Measurements from ENCODE around the gene CTSL. TPM values are rescaled to one million over a fixed set of nuclear protein-coding genes. Genes with fewer than 3 reads are reported as not detected.
"Not testable (repeated sequence)": the region's sequence is repeated elsewhere in the genome, so short reads cannot be mapped to it uniquely, and the experiment has no call there.

The CTSL gene
- total and polyA plus RNA-seq, 4 donors = 73.1 to 174 (median 123) TPM

- peaks cover 8% of the 10 kb centered on the region for H3K9me3 ChIP-seq (ENCODE audit: control insufficient read depth, low read length)
- no peak for DNase-seq
- WGBS, 2 donors = 55 to 74% methylated on average over 3 of the region's 3 CpGs
- H3K36me3 ChIP-seq (ENCODE audit: control insufficient read depth in 1 of 2, insufficient read depth in 2 of 2, low read length in 1 of 2) = no peaks in the 10 kb centered on the region
- no peaks in the 10 kb centered on the region for H3K4me1 ChIP-seq (ENCODE audit: control insufficient read depth in 1 of 2, insufficient read depth in 2 of 2, low read length in 2 of 2)
- H3K27ac ChIP-seq (ENCODE audit: low read depth in 1 of 2, low read length in 2 of 2) = no peak overlapping the region
- H3K4me3 ChIP-seq (ENCODE audit: low read length in 2 of 2) = no peak overlapping the region
- ATAC-seq (ENCODE audit: low FRiP score) = no peak
- H3K27me3 ChIP-seq (ENCODE audit: control insufficient read depth in 1 of 2, insufficient read depth in 2 of 2, low read length in 1 of 2) = no peaks in the 10 kb centered on the region
- intact Hi-C loops (cut with DNase I) = no loop called here
These were observed 13.6 kb downstream of the CTSL start for GRCh38 chr9:87739546-87739945.

- Histone ChIP-seq H3K9me3 (ENCODE audit: control insufficient read depth, low read length) (peaks cover 8% of the 10 kb centered on the region), H3K27me3 (ENCODE audit: control insufficient read depth in 1 of 2, insufficient read depth in 2 of 2, low read length in 1 of 2) (no peaks in the 10 kb centered on the region), H3K4me3 (ENCODE audit: low read length in 2 of 2) (no peak overlapping the region), H3K27ac (ENCODE audit: low read depth in 1 of 2, low read length in 2 of 2) (no peak overlapping the region), H3K36me3 (ENCODE audit: control insufficient read depth in 1 of 2, insufficient read depth in 2 of 2, low read length in 1 of 2) (no peaks in the 10 kb centered on the region), H3K4me1 (ENCODE audit: control insufficient read depth in 1 of 2, insufficient read depth in 2 of 2, low read length in 2 of 2) (no peaks in the 10 kb centered on the region)
- no peak for DNase-seq
- WGBS, 2 donors = 58 to 70% methylated on average over 3 of the region's 3 CpGs
- no peak for ATAC-seq (ENCODE audit: low FRiP score)
- intact Hi-C loops (cut with DNase I) = no loop called here
These were observed 14.3 kb downstream of the CTSL start for GRCh38 chr9:87740209-87740608.

- WGBS, 2 donors = 24 to 40% methylated on average over 4 of the region's 4 CpGs
- intact Hi-C loops (cut with DNase I) = no loop called here
These were observed 15.4 kb downstream of the CTSL start for GRCh38 chr9:87741326-87741725.

GRCh38 chr9:87741891-87742290 lies 16.0 kb downstream of the CTSL start:
- intact Hi-C loops (cut with DNase I) = no loop called here
- Histone ChIP-seq H3K36me3 (ENCODE audit: control insufficient read depth in 1 of 2, insufficient read depth in 2 of 2, low read length in 1 of 2) (no peaks in the 10 kb centered on the region), H3K27me3 (ENCODE audit: control insufficient read depth in 1 of 2, insufficient read depth in 2 of 2, low read length in 1 of 2) (no peaks in the 10 kb centered on the region), H3K4me1 (ENCODE audit: control insufficient read depth in 1 of 2, insufficient read depth in 2 of 2, low read length in 2 of 2) (no peaks in the 10 kb centered on the region), H3K4me3 (ENCODE audit: low read length in 2 of 2) (no peak overlapping the region), H3K27ac (ENCODE audit: low read depth in 1 of 2, low read length in 2 of 2) (no peak overlapping the region), H3K9me3 (ENCODE audit: control insufficient read depth, low read length) (peaks cover 8% of the 10 kb centered on the region)
- ATAC-seq (ENCODE audit: low FRiP score) = no peak
- DNase-seq = no peak
- WGBS, 2 donors = 9 to 13% methylated on average over 5 of the region's 5 CpGs

More at GRCh38 chr9:87741326-87741725, 15.4 kb downstream of the CTSL start:
- Histone ChIP-seq H3K27ac (ENCODE audit: low read depth in 1 of 2, low read length in 2 of 2) (no peak overlapping the region), H3K4me3 (ENCODE audit: low read length in 2 of 2) (no peak overlapping the region), H3K27me3 (ENCODE audit: control insufficient read depth in 1 of 2, insufficient read depth in 2 of 2, low read length in 1 of 2) (no peaks in the 10 kb centered on the region), H3K9me3 (ENCODE audit: control insufficient read depth, low read length) (peaks cover 8% of the 10 kb centered on the region), H3K4me1 (ENCODE audit: control insufficient read depth in 1 of 2, insufficient read depth in 2 of 2, low read length in 2 of 2) (no peaks in the 10 kb centered on the region), H3K36me3 (ENCODE audit: control insufficient read depth in 1 of 2, insufficient read depth in 2 of 2, low read length in 1 of 2) (no peaks in the 10 kb centered on the region)
- ATAC-seq (ENCODE audit: low FRiP score) (no peak), DNase-seq (no peak)

GRCh38 chr9:87742813-87743428 lies 17.0 kb downstream of the CTSL start:
- WGBS, 2 donors = 83% methylated on average over 3 of the region's 3 CpGs

GRCh38 chr9:87744247-87744646 lies 18.3 kb downstream of the CTSL start:
- H3K36me3 ChIP-seq (ENCODE audit: control insufficient read depth in 1 of 2, insufficient read depth in 2 of 2, low read length in 1 of 2); H3K27ac ChIP-seq (ENCODE audit: low read depth in 1 of 2, low read length in 2 of 2); ATAC-seq (ENCODE audit: low FRiP score); DNase-seq; H3K4me3 ChIP-seq (ENCODE audit: low read length in 2 of 2); H3K27me3 ChIP-seq (ENCODE audit: control insufficient read depth in 1 of 2, insufficient read depth in 2 of 2, low read length in 1 of 2); intact Hi-C loops (cut with DNase I); H3K9me3 ChIP-seq (ENCODE audit: control insufficient read depth, low read length); H3K4me1 ChIP-seq (ENCODE audit: control insufficient read depth in 1 of 2, insufficient read depth in 2 of 2, low read length in 2 of 2): not testable (repeated sequence)
- WGBS, 2 donors = 90 to 98% methylated on average over 5 to 6 of the region's 7 CpGs

More at GRCh38 chr9:87742813-87743428, 17.0 kb downstream of the CTSL start:
- intact Hi-C loops (cut with DNase I) = no loop called here
- ATAC-seq (ENCODE audit: low FRiP score) = no peak
- DNase-seq = no peak
- Histone ChIP-seq H3K4me1 (ENCODE audit: control insufficient read depth in 1 of 2, insufficient read depth in 2 of 2, low read length in 2 of 2) (no peaks in the 10 kb centered on the region), H3K9me3 (ENCODE audit: control insufficient read depth, low read length) (peaks cover 8% of the 10 kb centered on the region), H3K27ac (ENCODE audit: low read depth in 1 of 2, low read length in 2 of 2) (no peak overlapping the region), H3K4me3 (ENCODE audit: low read length in 2 of 2) (no peak overlapping the region), H3K27me3 (ENCODE audit: control insufficient read depth in 1 of 2, insufficient read depth in 2 of 2, low read length in 1 of 2) (no peaks in the 10 kb centered on the region), H3K36me3 (ENCODE audit: control insufficient read depth in 1 of 2, insufficient read depth in 2 of 2, low read length in 1 of 2) (no peaks in the 10 kb centered on the region)

- Histone ChIP-seq H3K4me1 (ENCODE audit: control insufficient read depth in 1 of 2, insufficient read depth in 2 of 2, low read length in 2 of 2) (no peaks in the 10 kb centered on the region), H3K9me3 (ENCODE audit: control insufficient read depth, low read length) (peaks cover 7% of the 10 kb centered on the region), H3K27me3 (ENCODE audit: control insufficient read depth in 1 of 2, insufficient read depth in 2 of 2, low read length in 1 of 2) (no peaks in the 10 kb centered on the region), H3K4me3 (ENCODE audit: low read length in 2 of 2) (no peak overlapping the region), H3K36me3 (ENCODE audit: control insufficient read depth in 1 of 2, insufficient read depth in 2 of 2, low read length in 1 of 2) (no peaks in the 10 kb centered on the region), H3K27ac (ENCODE audit: low read depth in 1 of 2, low read length in 2 of 2) (no peak overlapping the region)
- intact Hi-C loops (cut with DNase I) = no loop called here
- ATAC-seq (ENCODE audit: low FRiP score) (no peak), DNase-seq (no peak)
- WGBS, 2 donors = 45 to 46% methylated on average over 4 of the region's 4 CpGs
These were observed 20.3 kb downstream of the CTSL start for GRCh38 chr9:87746186-87746585.

GRCh38 chr9:87748881-87749280 lies 23.0 kb downstream of the CTSL start:
- WGBS, 2 donors = 13 to 15% methylated on average over 1 of the region's 1 CpG
- DNase-seq (no peak), ATAC-seq (ENCODE audit: low FRiP score) (no peak)
- intact Hi-C loops (cut with DNase I) = no loop called here
- peaks cover 5% of the 10 kb centered on the region for H3K9me3 ChIP-seq (ENCODE audit: control insufficient read depth, low read length)
- H3K4me3 ChIP-seq (ENCODE audit: low read length in 2 of 2) = no peak overlapping the region
- no peak overlapping the region for H3K27ac ChIP-seq (ENCODE audit: low read depth in 1 of 2, low read length in 2 of 2)
- H3K4me1 ChIP-seq (ENCODE audit: control insufficient read depth in 1 of 2, insufficient read depth in 2 of 2, low read length in 2 of 2) = no peaks in the 10 kb centered on the region
- H3K27me3 ChIP-seq (ENCODE audit: control insufficient read depth in 1 of 2, insufficient read depth in 2 of 2, low read length in 1 of 2) = no peaks in the 10 kb centered on the region
- H3K36me3 ChIP-seq (ENCODE audit: control insufficient read depth in 1 of 2, insufficient read depth in 2 of 2, low read length in 1 of 2) = no peaks in the 10 kb centered on the region

- no peak for DNase-seq
- no peaks in the 10 kb centered on the region for H3K27me3 ChIP-seq (ENCODE audit: control insufficient read depth in 1 of 2, insufficient read depth in 2 of 2, low read length in 1 of 2)
- no peaks in the 10 kb centered on the region for H3K4me1 ChIP-seq (ENCODE audit: control insufficient read depth in 1 of 2, insufficient read depth in 2 of 2, low read length in 2 of 2)
- intact Hi-C loops (cut with DNase I) = no loop called here
- no peaks in the 10 kb centered on the region for H3K36me3 ChIP-seq (ENCODE audit: control insufficient read depth in 1 of 2, insufficient read depth in 2 of 2, low read length in 1 of 2)
- H3K4me3 ChIP-seq (ENCODE audit: low read length in 2 of 2) = no peak overlapping the region
- WGBS, 2 donors = 54 to 66% methylated on average over 5 of the region's 5 CpGs
- ATAC-seq (ENCODE audit: low FRiP score) = no peak
- peaks cover 5% of the 10 kb centered on the region for H3K9me3 ChIP-seq (ENCODE audit: control insufficient read depth, low read length)
- H3K27ac ChIP-seq (ENCODE audit: low read depth in 1 of 2, low read length in 2 of 2) = no peak overlapping the region
These were observed 23.6 kb downstream of the CTSL start for GRCh38 chr9:87749335-87750035.
